ENCODE measurements around the gene TMEM163. TPM values are rescaled to one million over a fixed set of nuclear protein-coding genes. Genes with fewer than 3 reads are reported as not detected.

Gene TMEM163
- total RNA-seq, 2 donors from 2014 or later: 0.24 TPM; not detected in 1

DNA sequence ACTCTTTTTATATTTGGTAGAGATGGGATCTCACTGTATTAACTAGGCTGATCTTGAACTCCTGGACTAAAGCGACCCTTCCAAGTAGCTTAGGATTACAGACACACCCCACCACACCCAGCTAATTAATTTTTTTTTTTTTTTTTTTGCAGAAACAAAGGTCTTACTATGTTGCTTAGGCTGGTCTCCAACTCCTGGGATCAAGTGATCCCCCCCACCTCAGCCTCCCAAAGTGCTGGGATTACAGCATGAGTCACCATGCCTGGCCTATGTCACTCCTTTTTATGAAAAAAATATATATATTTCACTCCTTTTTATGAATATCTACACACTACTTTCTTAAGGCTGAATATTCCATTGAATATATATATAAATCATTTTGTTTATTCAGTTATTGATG lies 302.2 kb downstream of the TMEM163 start:
- no peaks in the 10 kb centered on the region for H3K36me3 Mint-ChIP-seq (ENCODE audit: low read depth)
- Histone ChIP-seq H3K4me3 (ENCODE audit: low read length) (no peak overlapping the region), H3K27ac (ENCODE audit: low read depth, low read length) (no peak overlapping the region), H3K9ac (ENCODE audit: extremely low read depth, low read length, poor library complexity, severe bottlenecking) (no peak overlapping the region), H3K4me1 (ENCODE audit: control insufficient read depth, insufficient read depth, low read length) (no peaks in the 10 kb centered on the region), H3K36me3 (ENCODE audit: control insufficient read depth, insufficient read depth, low read length) (no peaks in the 10 kb centered on the region), H3K9me3 (ENCODE audit: control insufficient read depth, low read length) (no peaks in the 10 kb centered on the region), H3K27me3 (ENCODE audit: control insufficient read depth, insufficient read depth, low read length, poor library complexity, severe bottlenecking) (no peaks in the 10 kb centered on the region)
- no peak for DNase-seq
- no peak overlapping the region for H3K4me3 Mint-ChIP-seq
- H3K27me3 Mint-ChIP-seq (ENCODE audit: insufficient read depth): no peaks in the 10 kb centered on the region
- 92% methylated on average over 1 of the region's 1 CpG; no CpG with 5 or more reads in 1 of the 2 experiments for WGBS, 2 experiments (ENCODE audit: insufficient coverage in 1 of 2, insufficient read length in 1 of 2)
- no peaks in the 10 kb centered on the region for H3K9me3 Mint-ChIP-seq
- H3K27ac Mint-ChIP-seq: no peak overlapping the region
- peaks cover 11% of the 10 kb centered on the region for H3K4me1 Mint-ChIP-seq
- TF ChIP-seq, protein P1, sequence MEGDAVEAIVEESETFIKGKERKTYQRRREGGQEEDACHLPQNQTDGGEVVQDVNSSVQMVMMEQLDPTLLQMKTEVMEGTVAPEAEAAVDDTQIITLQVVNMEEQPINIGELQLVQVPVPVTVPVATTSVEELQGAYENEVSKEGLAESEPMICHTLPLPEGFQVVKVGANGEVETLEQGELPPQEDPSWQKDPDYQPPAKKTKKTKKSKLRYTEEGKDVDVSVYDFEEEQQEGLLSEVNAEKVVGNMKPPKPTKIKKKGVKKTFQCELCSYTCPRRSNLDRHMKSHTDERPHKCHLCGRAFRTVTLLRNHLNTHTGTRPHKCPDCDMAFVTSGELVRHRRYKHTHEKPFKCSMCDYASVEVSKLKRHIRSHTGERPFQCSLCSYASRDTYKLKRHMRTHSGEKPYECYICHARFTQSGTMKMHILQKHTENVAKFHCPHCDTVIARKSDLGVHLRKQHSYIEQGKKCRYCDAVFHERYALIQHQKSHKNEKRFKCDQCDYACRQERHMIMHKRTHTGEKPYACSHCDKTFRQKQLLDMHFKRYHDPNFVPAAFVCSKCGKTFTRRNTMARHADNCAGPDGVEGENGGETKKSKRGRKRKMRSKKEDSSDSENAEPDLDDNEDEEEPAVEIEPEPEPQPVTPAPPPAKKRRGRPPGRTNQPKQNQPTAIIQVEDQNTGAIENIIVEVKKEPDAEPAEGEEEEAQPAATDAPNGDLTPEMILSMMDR (conservative IDR thresholded peaks at IDR 0.05): no peak

DNA sequence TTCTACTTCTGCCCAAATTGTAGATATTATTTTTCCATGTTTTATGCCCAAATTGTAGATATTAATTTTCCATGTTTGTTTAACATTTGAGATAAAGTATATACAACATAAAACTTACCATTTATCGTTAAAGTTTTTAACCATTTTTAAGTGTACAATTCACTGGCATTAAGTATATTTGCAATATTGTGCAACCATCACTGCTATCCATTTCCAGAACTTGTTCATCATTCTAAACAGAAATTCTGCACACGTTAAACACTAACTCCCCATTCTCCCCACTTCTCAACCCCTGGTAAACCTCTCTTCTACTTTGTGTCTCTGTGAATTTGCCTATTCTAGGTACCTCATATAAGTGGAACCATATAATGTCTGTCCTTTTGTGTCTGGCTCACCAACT lies 302.8 kb downstream of the TMEM163 start:
- H3K27ac ChIP-seq (ENCODE audit: low read depth, low read length): no peak overlapping the region
- H3K36me3 Mint-ChIP-seq (ENCODE audit: low read depth): no peaks in the 10 kb centered on the region
- H3K4me1 ChIP-seq (ENCODE audit: control insufficient read depth, insufficient read depth, low read length): no peaks in the 10 kb centered on the region
- DNase-seq: no peak
- no peaks in the 10 kb centered on the region for H3K9me3 ChIP-seq (ENCODE audit: control insufficient read depth, low read length)
- H3K4me3 ChIP-seq (ENCODE audit: low read length): no peak overlapping the region
- no peaks in the 10 kb centered on the region for H3K27me3 Mint-ChIP-seq (ENCODE audit: insufficient read depth)
- H3K27me3 ChIP-seq (ENCODE audit: control insufficient read depth, insufficient read depth, low read length, poor library complexity, severe bottlenecking): no peaks in the 10 kb centered on the region
- H3K27ac Mint-ChIP-seq: no peak overlapping the region
- H3K9me3 Mint-ChIP-seq: no peaks in the 10 kb centered on the region
- H3K4me1 Mint-ChIP-seq: peaks cover 11% of the 10 kb centered on the region
- 90 to 100% methylated on average over 1 to 2 of the region's 2 CpGs for WGBS, 2 experiments (ENCODE audit: insufficient coverage in 1 of 2, insufficient read length in 1 of 2)
- H3K36me3 ChIP-seq (ENCODE audit: control insufficient read depth, insufficient read depth, low read length): no peaks in the 10 kb centered on the region
- H3K9ac ChIP-seq (ENCODE audit: extremely low read depth, low read length, poor library complexity, severe bottlenecking): no peak overlapping the region
- H3K4me3 Mint-ChIP-seq: no peak overlapping the region
- TF ChIP-seq, protein P1 (conservative IDR thresholded peaks at IDR 0.05): no peak

DNA sequence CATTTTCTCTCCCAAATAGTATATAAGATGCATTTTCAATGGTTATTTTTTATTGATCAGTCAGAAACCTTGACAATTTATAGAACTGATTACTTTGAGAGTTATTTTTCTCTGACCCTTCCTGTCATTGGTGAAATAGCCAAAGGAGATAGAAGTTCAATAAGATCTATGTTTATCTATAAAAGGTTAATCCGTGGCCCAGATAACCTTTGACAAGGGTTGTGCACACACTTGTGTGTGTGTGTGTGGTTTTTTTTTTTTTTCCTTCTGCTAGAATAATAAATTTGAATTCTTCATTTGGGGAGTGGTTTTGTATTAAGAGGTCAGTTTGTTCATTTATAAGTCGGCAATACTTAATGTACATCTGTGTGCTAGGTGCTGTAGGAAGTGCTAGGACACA lies 304.9 kb downstream of the TMEM163 start:
- Histone ChIP-seq H3K9ac (ENCODE audit: extremely low read depth, low read length, poor library complexity, severe bottlenecking) (no peak overlapping the region), H3K36me3 (ENCODE audit: control insufficient read depth, insufficient read depth, low read length) (no peaks in the 10 kb centered on the region), H3K27ac (ENCODE audit: low read depth, low read length) (no peak overlapping the region), H3K4me1 (ENCODE audit: control insufficient read depth, insufficient read depth, low read length) (no peaks in the 10 kb centered on the region), H3K27me3 (ENCODE audit: control insufficient read depth, insufficient read depth, low read length, poor library complexity, severe bottlenecking) (no peaks in the 10 kb centered on the region), H3K9me3 (ENCODE audit: control insufficient read depth, low read length) (no peaks in the 10 kb centered on the region), H3K4me3 (ENCODE audit: low read length) (no peak overlapping the region)
- Mint-ChIP-seq H3K36me3 (ENCODE audit: low read depth) (no peaks in the 10 kb centered on the region), H3K4me1 (peaks cover 2% of the 10 kb centered on the region), H3K27ac (no peak overlapping the region), H3K27me3 (ENCODE audit: insufficient read depth) (no peaks in the 10 kb centered on the region), H3K4me3 (no peak overlapping the region), H3K9me3 (no peaks in the 10 kb centered on the region)
- no peak for DNase-seq
- WGBS, 2 experiments (ENCODE audit: insufficient coverage in 1 of 2, insufficient read length in 1 of 2): 90 to 100% methylated on average over 1 to 2 of the region's 2 CpGs
- TF ChIP-seq, protein P1 (conservative IDR thresholded peaks at IDR 0.05): no peak
